B cell (primary cell): ENCODE measurements around the gene YRDC. TPM values are rescaled to one million over a fixed set of nuclear protein-coding genes. Genes with fewer than 3 reads are reported as not detected.

Source experiments
- ATAC-seq: fragments of 200-7000 bp; cut with Tn5 transposase; one replicate; pipeline ENCODE4 v1.10.0; 2021; ENCODE audit warnings: low read depth, mild to moderate bottlenecking, moderate number of reproducible peaks, moderate library complexity
- CTCF ChIA-PET: fragments of 350-600 bp; sonication (Branson Sonifier 250); formaldehyde crosslinking; loops from one replicate; lab custom pipeline; 2021; ENCODE audit warnings: antibody characterized with exemption, inconsistent platforms; lab: Charles Lee
- POLR2A ChIA-PET: fragments of 350-600 bp; sonication (Branson Sonifier 250); formaldehyde crosslinking; loops from one replicate; lab custom pipeline; 2021; ENCODE audit warnings: antibody characterized with exemption; lab: Charles Lee
- DNase-seq: peaks from one replicate; pipeline ENCODE4 v3.0.0; 2013
- H2AFZ ChIP-seq: 2 replicates; pipeline ENCODE4 v1.6.1; 2012; ENCODE audit warnings: mild to moderate bottlenecking, low read depth, low read length; ENCODE audit not compliant: insufficient read depth, poor library complexity, severe bottlenecking
- H3K27ac ChIP-seq, 2 donors: 1 replicate in 1 of 2; 2 replicates in 1 of 2; pipeline ENCODE4 v1.5.1; 2012 to 2013; ENCODE audit warnings: low read length in 2 of 2, mild to moderate bottlenecking in 2 of 2, moderate library complexity in 1 of 2
- H3K27me3 ChIP-seq, 4 experiments: fragments of 200-600 bp in 1 of 4; sonication (generic) in 1 of 4; replicated peaks in 1 of 4; 1 replicate in 2 of 4; 2 replicates in 2 of 4; pipeline versions ENCODE4 v1.6.1 to v1.7.0; 2013 to 2016; ENCODE audit warnings: low read length in 3 of 4, mild to moderate bottlenecking in 2 of 4, mixed read lengths in 1 of 4, moderate library complexity in 1 of 4; ENCODE audit not compliant: insufficient read depth in 4 of 4, control insufficient read depth in 3 of 4; ENCODE audit errors: control extremely low read depth in 1 of 4
- H3K36me3 ChIP-seq, 2 experiments: replicated peaks in 1 of 2; 1 replicate in 1 of 2; 2 replicates in 1 of 2; pipeline versions ENCODE4 v1.6.1 to v1.7.1; 2013; ENCODE audit warnings: low read length in 1 of 2; ENCODE audit not compliant: insufficient read depth in 2 of 2, control insufficient read depth in 1 of 2; ENCODE audit errors: control extremely low read depth in 1 of 2, extremely low read depth in 1 of 2
- H3K4me1 ChIP-seq, 2 donors: fragments of 200-600 bp in 1 of 2; sonication (generic) in 1 of 2; 1 replicate in 1 of 2; 2 replicates in 1 of 2; pipeline versions ENCODE4 v1.5.1 to v1.6.1; 2013 to 2017; ENCODE audit warnings: low read length in 2 of 2; ENCODE audit not compliant: control insufficient read depth in 2 of 2, insufficient read depth in 2 of 2
- H3K4me2 ChIP-seq: replicated peaks from 2 replicates; pipeline ENCODE3; 2012; ENCODE audit warnings: mild to moderate bottlenecking, low read depth, low read length; ENCODE audit not compliant: poor library complexity, severe bottlenecking
- H3K4me3 ChIP-seq, 5 experiments: fragments of 200-600 bp in 1 of 5; sonication (generic) in 1 of 5; 1 replicate in 3 of 5; 2 replicates in 2 of 5; pipeline versions ENCODE4 v1.5.1 to v1.7.0; 2011 to 2016; ENCODE audit warnings: low read length in 4 of 5, mild to moderate bottlenecking in 4 of 5, low read depth in 2 of 5, control low read depth in 1 of 5, moderate library complexity in 1 of 5; ENCODE audit not compliant: insufficient read depth in 1 of 5; ENCODE audit errors: control extremely low read depth in 1 of 5, extremely low read depth in 1 of 5
- H3K79me2 ChIP-seq: fragments of 200-600 bp; sonication (generic); one replicate; pipeline ENCODE4 v1.6.0; 2016; ENCODE audit warnings: low read length; ENCODE audit not compliant: control insufficient read depth, insufficient read depth
- H3K9ac ChIP-seq: fragments of 200-600 bp; sonication (generic); 2 replicates; pipeline ENCODE4 v1.6.1; 2017; ENCODE audit warnings: mild to moderate bottlenecking, low read length, moderate library complexity
- H3K9me3 ChIP-seq, 3 donors: one replicate each; pipeline versions ENCODE4 v1.6.1 to v1.7.1; 2013; ENCODE audit warnings: low read length in 2 of 3; ENCODE audit not compliant: control insufficient read depth in 2 of 3, insufficient read depth in 1 of 3; ENCODE audit errors: control extremely low read depth in 1 of 3
- H4K20me1 ChIP-seq: 2 replicates; pipeline ENCODE4 v1.6.0; 2012; ENCODE audit warnings: mild to moderate bottlenecking, low read length; ENCODE audit not compliant: insufficient read depth, control insufficient read depth, poor library complexity, severe bottlenecking
- H3K27ac Mint-ChIP-seq: one replicate; pipeline ENCODE4 v1.8.0; 2021; ENCODE audit warnings: mixed read lengths
- H3K27me3 Mint-ChIP-seq: one replicate; pipeline ENCODE4 v1.8.0; 2021; ENCODE audit warnings: mixed read lengths
- H3K4me1 Mint-ChIP-seq: one replicate; pipeline ENCODE4 v1.8.0; 2021; ENCODE audit warnings: mixed read lengths
- H3K4me3 Mint-ChIP-seq: one replicate; pipeline ENCODE4 v1.8.0; 2021; ENCODE audit warnings: mixed read lengths
- H3K9me3 Mint-ChIP-seq: one replicate; pipeline ENCODE4 v1.8.0; 2022; ENCODE audit warnings: mixed read lengths; ENCODE audit not compliant: insufficient read depth
- EZH2 ChIP-seq: IDR thresholded peaks from 2 replicates; pipeline ENCODE4 v1.6.1; 2012; ENCODE audit warnings: borderline replicate concordance, low read depth, mild to moderate bottlenecking, moderate library complexity, low read length; ENCODE audit not compliant: insufficient read depth, poor library complexity, severe bottlenecking
- WGBS: methylation state at CpG from one replicate; pipeline ENCODE4 v1.1.5; 2013; ENCODE audit warnings: missing lambda C conversion rate; ENCODE audit not compliant: insufficient coverage; 5-methylcytosine and 5-hydroxymethylcytosine counted together
- intact Hi-C: fragments of 100-400 bp; cut with micrococcal nuclease; formaldehyde crosslinking; loops from one replicate; pipeline ENCODE4 v1.10.0; 2022
- polyA plus RNA-seq: library from polyadenylated mRNA; depleted of rRNA; stranded (reverse); fragments of >200 nt; gene quantifications from 2 replicates; pipeline ENCODE4 v1.2.3, GENCODE V29; 2012
- total RNA-seq, 2 donors: library from RNA; stranded (reverse); fragments of 120-200 nt in 1 of 2; gene quantifications; 1 replicate in 1 of 2; 2 replicates in 1 of 2; pipeline versions ENCODE4 v1.2.3 to v1.2.4, GENCODE V29; 2013 to 2022
- TF ChIP-seq, protein P1 (sequence below): fragments of 200-600 bp; IDR thresholded peaks from one replicate; pipeline ENCODE4 v1.8.0; 2022; ENCODE audit warnings: antibody characterized with exemption, mild to moderate bottlenecking

Gene YRDC
- total and polyA plus RNA-seq, 2 donors (not counting 1 experiment from before 2014, with no cell fraction given), result 12.5 to 16.7 TPM

DNA sequence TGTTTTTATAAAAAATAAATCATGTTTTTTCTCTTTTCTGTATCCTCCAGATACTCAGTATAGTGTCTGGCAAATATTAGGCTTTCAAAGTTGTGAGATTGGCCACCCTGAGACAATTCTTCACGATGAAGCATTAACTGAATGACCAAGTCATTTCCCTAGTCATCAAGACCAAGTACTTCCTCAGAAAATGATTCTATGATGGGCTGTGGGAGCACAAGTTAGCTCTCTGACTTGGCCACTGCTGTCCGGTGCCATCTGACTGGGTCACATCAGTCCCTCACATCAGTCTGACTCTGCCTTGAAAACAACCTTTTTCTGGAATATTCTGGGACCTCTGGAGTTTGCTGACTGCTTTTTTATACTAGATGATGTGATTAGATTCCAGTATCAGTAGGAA, 13.5 kb upstream of the YRDC start:
- Histone ChIP-seq H3K9ac (no peak overlapping the region), H3K27ac (no peak overlapping the region), H3K36me3 (peaks cover 5 to 53% of the 10 kb centered on the region in 2 experiments), H3K4me2 (no peak overlapping the region), H2AFZ (no peak overlapping the region), H3K4me3 (no peak overlapping the region), H4K20me1 (no peaks in the 10 kb centered on the region), H3K27me3 (no peaks in the 10 kb centered on the region), H3K4me1 (peaks cover 6 to 13% of the 10 kb centered on the region in 2 donors), H3K79me2 (peaks cover 4% of the 10 kb centered on the region), H3K9me3 (no peaks in the 10 kb centered on the region)
- H3K4me1 Mint-ChIP-seq, result peaks cover 18% of the 10 kb centered on the region
- H3K9me3 Mint-ChIP-seq, result no peaks in the 10 kb centered on the region
- DNase-seq (no peak), ATAC-seq (no peak)
- no peak for TF ChIP-seq EZH2
- TF ChIP-seq, protein P1, sequence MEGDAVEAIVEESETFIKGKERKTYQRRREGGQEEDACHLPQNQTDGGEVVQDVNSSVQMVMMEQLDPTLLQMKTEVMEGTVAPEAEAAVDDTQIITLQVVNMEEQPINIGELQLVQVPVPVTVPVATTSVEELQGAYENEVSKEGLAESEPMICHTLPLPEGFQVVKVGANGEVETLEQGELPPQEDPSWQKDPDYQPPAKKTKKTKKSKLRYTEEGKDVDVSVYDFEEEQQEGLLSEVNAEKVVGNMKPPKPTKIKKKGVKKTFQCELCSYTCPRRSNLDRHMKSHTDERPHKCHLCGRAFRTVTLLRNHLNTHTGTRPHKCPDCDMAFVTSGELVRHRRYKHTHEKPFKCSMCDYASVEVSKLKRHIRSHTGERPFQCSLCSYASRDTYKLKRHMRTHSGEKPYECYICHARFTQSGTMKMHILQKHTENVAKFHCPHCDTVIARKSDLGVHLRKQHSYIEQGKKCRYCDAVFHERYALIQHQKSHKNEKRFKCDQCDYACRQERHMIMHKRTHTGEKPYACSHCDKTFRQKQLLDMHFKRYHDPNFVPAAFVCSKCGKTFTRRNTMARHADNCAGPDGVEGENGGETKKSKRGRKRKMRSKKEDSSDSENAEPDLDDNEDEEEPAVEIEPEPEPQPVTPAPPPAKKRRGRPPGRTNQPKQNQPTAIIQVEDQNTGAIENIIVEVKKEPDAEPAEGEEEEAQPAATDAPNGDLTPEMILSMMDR, result no peak
- H3K27me3 Mint-ChIP-seq, result no peaks in the 10 kb centered on the region
- H3K27ac Mint-ChIP-seq, result no peak overlapping the region
- intact Hi-C loops, result no loop called here
- no CpG with 5 or more reads among the region's 2 CpGs for WGBS
- POLR2A ChIA-PET, result no interaction called here
- CTCF ChIA-PET, result interaction anchor here (2.3 kb wide), 1 partner anchor 39 kb away, joined by 9 read pairs; the partner anchor contains the start of gene MTF1
- no peak overlapping the region for H3K4me3 Mint-ChIP-seq

DNA sequence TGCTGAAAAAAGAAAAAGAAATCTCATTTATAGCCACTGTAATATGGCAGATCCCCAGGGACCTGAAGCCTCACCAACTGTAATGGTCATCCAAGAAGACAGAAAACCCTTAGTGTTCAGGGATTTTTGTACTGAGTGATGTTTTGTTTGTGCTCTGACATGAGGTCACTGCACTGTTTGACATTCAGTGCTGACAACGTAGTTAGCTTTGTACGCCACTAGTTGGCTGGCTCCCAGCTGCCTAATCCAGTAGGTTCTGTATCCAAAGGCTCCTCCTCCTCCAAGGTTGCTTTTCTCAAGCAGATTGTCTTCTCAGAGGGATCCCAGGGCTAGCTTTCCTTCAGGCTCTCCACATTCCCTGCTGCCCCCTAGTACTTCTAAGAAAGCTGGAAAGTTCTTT, 9.5 kb upstream of the YRDC start:
- Histone ChIP-seq H3K4me1 (peaks cover 6 to 13% of the 10 kb centered on the region in 2 donors), H4K20me1 (no peaks in the 10 kb centered on the region), H3K27ac (no peak overlapping the region), H3K9me3 (no peaks in the 10 kb centered on the region), H3K79me2 (peaks cover 14% of the 10 kb centered on the region), H3K27me3 (no peaks in the 10 kb centered on the region), H2AFZ (no peak overlapping the region), H3K36me3 (peaks cover 4 to 52% of the 10 kb centered on the region in 2 experiments), H3K4me3 (no peak overlapping the region), H3K4me2 (no peak overlapping the region), H3K9ac (no peak overlapping the region)
- Mint-ChIP-seq H3K4me3 (no peak overlapping the region), H3K4me1 (peaks cover 11% of the 10 kb centered on the region), H3K9me3 (no peaks in the 10 kb centered on the region), H3K27me3 (no peaks in the 10 kb centered on the region), H3K27ac (no peak overlapping the region)
- TF ChIP-seq, protein P1, result no peak
- TF ChIP-seq EZH2, result no peak
- ChIA-PET CTCF (interaction anchor here (2.2 kb wide), 1 partner anchor 43 kb away, joined by 5 read pairs; the partner anchor contains the start of gene MTF1), POLR2A (interaction anchor here (1.5 kb wide), 1 partner anchor 9 kb away, joined by 4 read pairs; the partner anchor contains the start of genes C1orf122 and YRDC)
- intact Hi-C loops, result no loop called here
- DNase-seq (no peak), ATAC-seq (no peak)
- 91% methylated on average over 2 of the region's 2 CpGs for WGBS
